GM23248 (cell line): Measurements from ENCODE around the gene VAMP4.
"Not testable (repeated sequence)": the region's sequence is repeated elsewhere in the genome, so short reads cannot be mapped to it uniquely, and the experiment has no call there.

Experiments used
- EZH2 ChIP-seq: fragments of 200-600 bp; sonication (generic); IDR thresholded peaks from 2 replicates; pipeline ENCODE4 v1.6.1; 2018; ENCODE audit warnings: antibody characterized with exemption, mild to moderate bottlenecking; ENCODE audit not compliant: insufficient read depth, poor library complexity, severe bottlenecking
- EZH2phosphoT487 ChIP-seq: fragments of 200-600 bp; sonication (generic); IDR thresholded peaks from 2 replicates; pipeline ENCODE4 v1.6.1; 2018; ENCODE audit warnings: antibody characterized with exemption, moderate library complexity, mild to moderate bottlenecking, low read depth; ENCODE audit not compliant: insufficient read depth

DNA sequence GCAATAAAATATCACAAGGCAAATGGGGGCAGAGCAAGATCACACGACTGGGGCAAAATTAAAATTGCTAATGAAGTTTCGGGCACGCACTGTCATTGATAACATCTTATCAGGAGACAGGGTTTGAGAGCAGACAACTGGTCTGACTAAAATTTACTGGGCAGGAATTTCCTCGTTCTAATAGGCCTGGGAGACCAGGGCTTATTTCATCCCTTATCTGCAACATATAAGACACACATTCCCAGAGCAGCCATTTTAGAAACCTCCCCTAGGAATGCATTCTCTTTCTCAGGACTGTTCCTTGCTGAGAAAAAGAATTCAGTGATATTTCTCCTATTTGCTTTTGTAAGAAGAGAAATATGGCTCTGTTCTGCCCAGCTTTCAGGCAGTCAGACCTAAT, 18.7 kb downstream of the VAMP4 start:
- TF ChIP-seq EZH2phosphoT487, EZH2: not testable (repeated sequence)
